Endothelial cell of hepatic sinusoid (primary cell): ENCODE results near the gene RBM11.

Experiments
- in situ Hi-C: cut with HindIII; loops from 2 replicates; pipeline ENCODE4 v1.10.0; 2017; ENCODE audit warnings: low sequenced_read_pairs

RBM11 gene

GRCh38 chr21:14270631-14271030, 54.7 kb downstream of the RBM11 start:
- in situ Hi-C loops = no loop called here

GRCh38 chr21:14271053-14271452, 55.1 kb downstream of the RBM11 start:
- in situ Hi-C loops = no loop called here

GRCh38 chr21:14271641-14272040, 55.7 kb downstream of the RBM11 start:
- in situ Hi-C loops = no loop called here

GRCh38 chr21:14273736-14274538, 58.0 kb downstream of the RBM11 start:
- in situ Hi-C loops = no loop called here

GRCh38 chr21:14275702-14276205, 59.8 kb downstream of the RBM11 start:
- in situ Hi-C loops = no loop called here
